ENCODE results near the gene CBX7. TPM values are rescaled to one million over a fixed set of nuclear protein-coding genes. Genes with fewer than 3 reads are reported as not detected.

CBX7 gene
- total and polyA plus RNA-seq, 4 donors: 74.8 to 110 (median 92.0) TPM

DNA sequence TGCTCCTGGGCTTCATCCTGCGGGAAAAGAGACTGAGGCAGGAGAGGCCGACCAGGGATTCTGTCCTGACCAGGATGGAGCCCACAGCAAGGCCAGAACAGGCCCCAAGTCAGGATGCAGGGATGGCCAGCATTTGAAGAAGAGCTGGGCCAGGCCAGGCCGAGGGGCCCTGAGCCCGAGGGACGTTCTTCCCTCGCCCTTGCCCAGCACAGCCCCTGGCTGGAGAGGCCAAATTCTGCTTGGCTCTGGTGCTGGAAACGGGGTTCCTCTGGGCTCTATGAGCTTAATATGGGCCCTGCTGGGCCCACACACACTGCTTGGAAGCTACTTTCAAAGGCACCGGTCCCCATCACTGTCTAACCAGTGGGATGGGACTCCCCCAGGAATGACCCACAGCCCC is 67.8 kb downstream of the CBX7 start:
- DNase-seq (no peak), ATAC-seq (ENCODE audit: low FRiP score) (no peak)
- Histone ChIP-seq H3K36me3 (ENCODE audit: control insufficient read depth in 1 of 2, insufficient read depth in 2 of 2, low read length in 1 of 2) (no peaks in the 10 kb centered on the region), H3K4me1 (ENCODE audit: control insufficient read depth in 1 of 2, insufficient read depth in 2 of 2, low read length in 2 of 2) (no peaks in the 10 kb centered on the region), H3K27me3 (ENCODE audit: control insufficient read depth in 1 of 2, insufficient read depth in 2 of 2, low read length in 1 of 2) (no peaks in the 10 kb centered on the region), H3K4me3 (ENCODE audit: low read length in 2 of 2) (no peak overlapping the region), H3K9me3 (ENCODE audit: control insufficient read depth, low read length) (no peaks in the 10 kb centered on the region), H3K27ac (ENCODE audit: low read depth in 1 of 2, low read length in 2 of 2) (no peak overlapping the region)
- intact Hi-C loops (cut with DNase I): no loop called here
- WGBS, 2 donors: 94% methylated on average over 8 of the region's 8 CpGs

DNA sequence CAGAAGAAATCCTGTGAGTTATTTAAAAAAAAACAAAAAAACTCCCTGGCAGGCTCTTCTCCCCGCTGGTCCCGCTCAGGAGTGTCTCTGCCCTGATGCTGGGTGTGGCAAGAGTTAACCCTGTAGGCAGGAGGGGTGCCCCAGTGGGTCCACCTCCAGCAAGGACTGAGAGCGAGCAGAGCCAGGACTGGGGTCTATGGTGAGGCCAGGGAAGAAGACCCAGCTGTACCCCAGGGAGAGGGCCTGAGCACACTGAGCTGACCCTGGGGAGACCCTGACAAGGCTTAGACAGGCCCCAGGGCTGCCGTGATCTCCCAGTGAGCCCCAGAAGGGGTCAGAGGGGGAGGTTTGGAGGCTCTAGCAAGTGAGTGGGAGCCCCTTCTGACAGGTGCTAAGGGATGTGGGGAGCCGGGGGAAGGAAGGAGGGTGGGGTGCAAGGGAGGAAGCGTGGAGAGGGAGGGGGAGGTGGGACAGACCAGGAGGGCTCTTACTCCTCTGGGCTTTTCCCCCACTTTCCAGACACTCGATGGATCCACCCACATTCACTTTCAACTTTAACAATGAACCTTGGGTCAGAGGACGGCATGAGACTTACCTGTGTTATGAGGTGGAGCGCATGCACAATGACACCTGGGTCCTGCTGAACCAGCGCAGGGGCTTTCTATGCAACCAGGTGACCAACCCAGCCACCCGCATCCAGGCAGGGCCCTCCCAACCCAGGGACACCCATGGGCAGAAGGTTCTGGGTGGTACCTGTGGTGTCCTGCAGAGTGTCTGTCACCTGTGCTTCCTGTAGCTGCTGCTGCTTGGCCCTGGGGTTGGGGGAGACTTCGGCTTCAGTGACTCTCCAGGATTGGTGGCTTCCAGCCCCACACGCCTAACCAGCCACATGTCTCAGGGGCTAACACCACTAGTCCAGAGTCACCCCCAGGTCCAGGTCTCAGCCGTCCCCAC is 69.0 kb downstream of the CBX7 start:
- H3K4me3 ChIP-seq (ENCODE audit: low read length in 2 of 2): no peak overlapping the region
- H3K27ac ChIP-seq (ENCODE audit: low read depth in 1 of 2, low read length in 2 of 2): no peak overlapping the region
- no peaks in the 10 kb centered on the region for H3K27me3 ChIP-seq (ENCODE audit: control insufficient read depth in 1 of 2, insufficient read depth in 2 of 2, low read length in 1 of 2)
- H3K4me1 ChIP-seq (ENCODE audit: control insufficient read depth in 1 of 2, insufficient read depth in 2 of 2, low read length in 2 of 2): no peaks in the 10 kb centered on the region
- intact Hi-C loops (cut with DNase I): no loop called here
- ATAC-seq (ENCODE audit: low FRiP score) (peak; percentile 6), DNase-seq (no peak)
- H3K9me3 ChIP-seq (ENCODE audit: control insufficient read depth, low read length): no peaks in the 10 kb centered on the region
- H3K36me3 ChIP-seq (ENCODE audit: control insufficient read depth in 1 of 2, insufficient read depth in 2 of 2, low read length in 1 of 2): no peaks in the 10 kb centered on the region
- 89 to 90% methylated on average over 14 of the region's 14 CpGs for WGBS, 2 donors

DNA sequence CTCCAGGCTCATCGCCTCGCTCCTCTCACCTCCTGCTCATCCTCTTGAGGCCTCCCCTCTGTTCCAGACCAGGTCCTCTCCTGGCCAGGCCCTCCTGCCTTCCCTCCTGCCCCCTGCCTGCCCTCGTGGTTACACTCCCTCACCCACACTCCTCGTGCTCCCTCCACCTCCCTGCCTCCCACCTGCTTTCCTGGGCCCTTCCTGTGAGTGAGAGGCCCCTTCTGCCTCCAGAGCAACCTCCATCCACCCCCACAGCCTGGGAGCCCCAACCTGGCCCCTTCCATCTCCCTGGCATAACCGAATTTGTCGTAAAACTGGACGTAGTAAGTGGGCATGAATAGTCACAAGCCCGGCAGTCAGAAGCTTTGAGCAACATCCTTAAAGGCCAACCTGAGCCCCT is 70.9 kb downstream of the CBX7 start:
- 75 to 81% methylated on average over 8 of the region's 8 CpGs for WGBS, 2 donors
- Histone ChIP-seq H3K9me3 (ENCODE audit: control insufficient read depth, low read length) (no peaks in the 10 kb centered on the region), H3K36me3 (ENCODE audit: control insufficient read depth in 1 of 2, insufficient read depth in 2 of 2, low read length in 1 of 2) (no peaks in the 10 kb centered on the region), H3K27me3 (ENCODE audit: control insufficient read depth in 1 of 2, insufficient read depth in 2 of 2, low read length in 1 of 2) (no peaks in the 10 kb centered on the region), H3K27ac (ENCODE audit: low read depth in 1 of 2, low read length in 2 of 2) (no peak overlapping the region), H3K4me1 (ENCODE audit: control insufficient read depth in 1 of 2, insufficient read depth in 2 of 2, low read length in 2 of 2) (no peaks in the 10 kb centered on the region), H3K4me3 (ENCODE audit: low read length in 2 of 2) (no peak overlapping the region)
- ATAC-seq (ENCODE audit: low FRiP score) (no peak), DNase-seq (no peak)
- intact Hi-C loops (cut with DNase I): no loop called here

DNA sequence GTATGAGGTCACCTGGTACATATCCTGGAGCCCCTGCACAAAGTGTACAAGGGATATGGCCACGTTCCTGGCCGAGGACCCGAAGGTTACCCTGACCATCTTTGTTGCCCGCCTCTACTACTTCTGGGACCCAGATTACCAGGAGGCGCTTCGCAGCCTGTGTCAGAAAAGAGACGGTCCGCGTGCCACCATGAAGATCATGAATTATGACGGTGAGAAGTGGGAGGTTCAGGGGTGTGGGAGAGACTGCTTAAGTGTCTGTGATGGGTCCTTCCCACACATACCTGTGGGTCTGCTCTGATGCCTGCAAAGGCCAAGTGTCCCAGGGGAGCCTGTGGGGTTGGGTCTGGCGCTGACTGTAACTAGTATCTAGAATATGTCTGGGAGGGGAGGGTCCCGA is 71.5 kb downstream of the CBX7 start:
- H3K36me3 ChIP-seq (ENCODE audit: control insufficient read depth in 1 of 2, insufficient read depth in 2 of 2, low read length in 1 of 2): no peaks in the 10 kb centered on the region
- intact Hi-C loops (cut with DNase I): no loop called here
- WGBS, 2 donors: 88 to 89% methylated on average over 12 of the region's 12 CpGs
- DNase-seq: no peak
- no peaks in the 10 kb centered on the region for H3K4me1 ChIP-seq (ENCODE audit: control insufficient read depth in 1 of 2, insufficient read depth in 2 of 2, low read length in 2 of 2)
- H3K27me3 ChIP-seq (ENCODE audit: control insufficient read depth in 1 of 2, insufficient read depth in 2 of 2, low read length in 1 of 2): no peaks in the 10 kb centered on the region
- no peak overlapping the region for H3K4me3 ChIP-seq (ENCODE audit: low read length in 2 of 2)
- no peaks in the 10 kb centered on the region for H3K9me3 ChIP-seq (ENCODE audit: control insufficient read depth, low read length)
- no peak overlapping the region for H3K27ac ChIP-seq (ENCODE audit: low read depth in 1 of 2, low read length in 2 of 2)
- no peak for ATAC-seq (ENCODE audit: low FRiP score)

Other genes starting within 250 kb of the CBX7 start
- 1 to 10 TPM; 1.4 to 7.3 TPM for gene APOBEC3A, start 195.1 kb downstream of the CBX7 start, total RNA-seq
- gene APOBEC3A, start 195.1 kb downstream of the CBX7 start, polyA plus RNA-seq: 1 to 10 TPM in 1 of 2 donors, not detected in 1; 4.4 TPM
- 1 to 10 TPM in 1 of 2 donors, not detected in 1; 1.4 TPM for gene APOBEC3B, start 170.3 kb downstream of the CBX7 start, total RNA-seq
- gene APOBEC3B, start 170.3 kb downstream of the CBX7 start, polyA plus RNA-seq: 1 to 10 TPM in 1 of 2 donors, not detected in 1; 2.0 TPM
- 10 to 100 TPM; 12.4 to 25.3 TPM for gene APOBEC3C, start 138.4 kb downstream of the CBX7 start, total RNA-seq
- gene APOBEC3C, start 138.4 kb downstream of the CBX7 start, polyA plus RNA-seq: 10 to 100 TPM; 17.8 TPM
- gene APOBEC3D, start 131.6 kb downstream of the CBX7 start, total RNA-seq: 1 to 10 TPM; 1.8 to 4.9 TPM
- 1 to 10 TPM in 1 of 2 donors, under 1 TPM in 1; 0.95 to 1.4 TPM for gene APOBEC3D, start 131.6 kb downstream of the CBX7 start, polyA plus RNA-seq
- gene APOBEC3F, start 111.8 kb downstream of the CBX7 start, total RNA-seq: 1 to 10 TPM; 6.3 to 9.4 TPM
- 1 to 10 TPM; 4.9 to 9.5 TPM for gene APOBEC3F, start 111.8 kb downstream of the CBX7 start, polyA plus RNA-seq
- 1 to 10 TPM; 7.0 to 9.5 TPM for gene APOBEC3G, start 75.4 kb downstream of the CBX7 start, total RNA-seq
- gene APOBEC3G, start 75.4 kb downstream of the CBX7 start, polyA plus RNA-seq: 10 to 100 TPM in 1 of 2 donors, 1 to 10 TPM in 1; 6.3 to 10.1 TPM
- gene APOBEC3H, start 55.4 kb downstream of the CBX7 start, total RNA-seq: not detected
- gene APOBEC3H, start 55.4 kb downstream of the CBX7 start, polyA plus RNA-seq: not detected
- 10 to 100 TPM in 1 of 2 donors, 1 to 10 TPM in 1; 6.7 to 20.7 TPM for gene PDGFB, start 92.3 kb upstream of the CBX7 start, total RNA-seq
- 1 to 10 TPM in 1 of 2 donors, under 1 TPM in 1; 0.97 to 1.9 TPM for gene PDGFB, start 92.3 kb upstream of the CBX7 start, polyA plus RNA-seq
- 1,000 to 10,000 TPM; 1,469 to 1,615 TPM for gene RPL3, start 166.9 kb upstream of the CBX7 start, total RNA-seq
- 1,000 to 10,000 TPM; 2,999 to 4,700 TPM for gene RPL3, start 166.9 kb upstream of the CBX7 start, polyA plus RNA-seq
- gene SYNGR1, start 197.3 kb upstream of the CBX7 start, total RNA-seq: 10 to 100 TPM in 1 of 2 donors, 1 to 10 TPM in 1; 5.1 to 26.7 TPM
- 10 to 100 TPM; 10.9 to 23.1 TPM for gene SYNGR1, start 197.3 kb upstream of the CBX7 start, polyA plus RNA-seq
- gene TAB1, start 247.1 kb upstream of the CBX7 start, total RNA-seq: 10 to 100 TPM; 22.5 to 30.8 TPM
- 10 to 100 TPM in 1 of 2 donors, 1 to 10 TPM in 1; 8.1 to 20.7 TPM for gene TAB1, start 247.1 kb upstream of the CBX7 start, polyA plus RNA-seq